T-helper 1 cell treated with Interleukin-12 subunit alpha and Interleukin-12 subunit beta and Interleukin-4 antibody, amounts not matched to agents 30 ng/mL and 1 ng/mL, for 36 hours (primary cell): Measurements from ENCODE around the gene GPR89B. TPM values are rescaled to one million over a fixed set of nuclear protein-coding genes. Genes with fewer than 3 reads are reported as not detected.
"Not testable (repeated sequence)": the region's sequence is repeated elsewhere in the genome, so short reads cannot be mapped to it uniquely, and the experiment has no call there.

Source experiments
- intact Hi-C: fragments of 100-400 bp; cut with micrococcal nuclease; formaldehyde crosslinking; loops from one replicate; pipeline ENCODE4 v1.15.1; 2024
- total RNA-seq: library from RNA; stranded (reverse); gene quantifications from 2 replicates; pipeline ENCODE4 v1.2.3, GENCODE V29; 2022

The GPR89B gene
- total RNA-seq: 23.6 and 25.6 TPM in 2 replicates

DNA sequence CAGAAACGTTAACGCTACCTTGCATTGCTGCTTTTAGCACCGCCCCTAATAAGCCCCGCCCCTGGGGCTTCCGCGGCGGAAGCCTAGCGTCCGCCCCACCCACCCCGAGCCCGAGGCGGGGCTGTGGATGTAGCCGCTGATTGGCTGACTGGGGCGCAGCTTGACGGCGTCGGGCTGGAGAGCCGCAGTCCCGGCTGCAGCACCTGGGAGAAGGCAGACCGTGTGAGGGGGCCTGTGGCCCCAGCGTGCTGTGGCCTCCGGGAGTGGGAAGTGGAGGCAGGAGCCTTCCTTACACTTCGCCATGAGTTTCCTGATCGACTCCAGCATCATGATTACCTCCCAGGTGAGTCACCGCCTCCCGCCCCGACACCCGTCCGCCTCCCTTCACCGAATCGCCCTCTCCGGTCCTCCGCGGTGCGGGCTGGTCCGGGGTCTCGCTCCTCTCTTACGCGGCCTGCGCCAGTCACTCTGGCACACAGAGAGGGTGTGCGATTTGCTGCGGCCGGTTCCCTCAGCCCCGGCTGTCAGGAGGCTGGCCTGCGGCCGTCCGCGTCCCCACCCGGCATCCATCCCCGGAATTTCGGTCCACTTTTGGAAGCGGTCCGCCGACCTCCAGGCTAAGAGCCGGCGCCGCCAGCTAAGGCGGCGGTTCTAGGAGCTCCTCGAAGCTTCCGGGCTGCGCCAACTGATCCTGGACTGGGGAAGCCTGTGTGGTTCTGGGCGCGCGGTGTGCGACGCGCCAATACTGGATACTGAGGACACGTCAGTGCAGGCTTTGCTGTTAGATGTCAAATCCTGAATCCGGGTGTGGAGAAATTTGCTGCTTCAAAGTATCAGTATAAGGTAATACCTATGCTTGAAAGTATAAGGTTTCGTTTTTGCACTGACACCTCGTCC, at the start of gene GPR89B:
Gene GPR89B, plus strand, starts transcription at position 185 of the 897 bp plus-strand sequence. Its CDS starts 117 bp downstream, at position 302.
- intact Hi-C loops: not testable (repeated sequence)

DNA sequence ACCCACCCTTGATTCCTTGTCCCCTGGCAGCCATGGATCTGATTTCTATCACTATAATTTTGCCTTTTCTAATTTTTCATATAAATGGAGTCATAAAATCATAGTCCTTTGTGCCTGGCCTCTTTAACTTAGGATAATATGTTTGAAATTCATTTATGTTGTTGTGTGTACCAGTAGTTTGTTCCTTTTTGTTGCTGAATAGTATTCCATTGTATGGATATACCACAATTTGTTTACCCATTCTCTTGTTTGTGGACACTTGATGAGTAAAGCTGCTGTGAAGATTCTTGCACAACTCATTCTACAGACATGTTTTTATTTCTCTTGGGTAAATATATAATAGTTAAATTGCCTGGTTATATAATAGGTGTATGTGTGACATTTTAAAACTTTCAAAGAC, 48.3 kb upstream of the GPR89B start:
- intact Hi-C loops: no loop called here

DNA sequence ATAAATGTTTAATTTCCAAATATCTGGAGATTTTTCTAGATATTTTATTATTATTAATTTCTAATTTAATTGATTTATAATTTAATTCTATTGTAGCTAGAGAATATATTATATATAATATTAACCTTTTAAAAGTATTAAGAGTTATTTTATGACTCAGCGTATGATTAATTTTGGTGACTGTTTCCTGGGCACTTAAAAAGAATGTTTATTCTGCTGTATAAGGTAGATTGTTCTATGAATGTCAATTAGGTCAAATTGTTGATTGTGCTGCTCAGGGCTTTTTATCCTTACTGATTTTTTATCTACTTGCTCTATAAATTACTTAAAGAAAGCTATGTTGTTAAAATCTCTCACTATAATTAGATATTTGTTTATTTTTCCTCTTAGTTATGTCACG, 45.7 kb upstream of the GPR89B start:
- intact Hi-C loops: no loop called here

DNA sequence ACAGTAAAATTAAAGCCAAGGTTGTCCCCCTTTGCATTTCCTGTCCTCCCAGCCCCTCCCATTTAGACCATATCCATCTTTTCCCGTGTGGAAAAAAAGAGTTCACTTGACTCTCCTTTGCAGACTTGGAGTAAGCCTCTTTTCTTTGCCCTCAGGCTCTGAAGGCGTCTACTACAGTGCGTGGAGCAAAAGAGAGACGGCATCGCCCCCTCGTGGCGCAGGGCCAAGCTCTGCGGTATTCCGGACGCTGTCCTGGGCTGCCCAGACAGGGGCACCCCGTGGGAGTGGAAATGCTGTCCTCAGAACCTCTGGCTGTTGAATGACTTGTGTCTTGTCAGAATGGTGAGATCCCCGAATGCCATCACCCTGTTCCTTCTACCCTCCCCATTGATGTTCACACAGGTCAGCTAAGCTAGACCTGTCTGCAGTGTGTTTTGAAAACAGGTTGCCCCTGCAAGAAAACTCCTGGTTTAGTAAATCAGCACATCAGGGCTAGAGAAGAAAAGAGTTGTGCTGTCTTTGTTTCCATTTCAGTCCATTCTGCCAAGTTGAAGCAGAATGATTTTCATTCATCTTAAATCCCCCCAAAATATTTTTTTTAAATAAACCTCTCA, 37.9 kb upstream of the GPR89B start:
- intact Hi-C loops: loop anchor here (1.0 to 5.0 kb wide), 3 partner anchors 168 to 263 kb away; no protein-coding TSS in a partner anchor

DNA sequence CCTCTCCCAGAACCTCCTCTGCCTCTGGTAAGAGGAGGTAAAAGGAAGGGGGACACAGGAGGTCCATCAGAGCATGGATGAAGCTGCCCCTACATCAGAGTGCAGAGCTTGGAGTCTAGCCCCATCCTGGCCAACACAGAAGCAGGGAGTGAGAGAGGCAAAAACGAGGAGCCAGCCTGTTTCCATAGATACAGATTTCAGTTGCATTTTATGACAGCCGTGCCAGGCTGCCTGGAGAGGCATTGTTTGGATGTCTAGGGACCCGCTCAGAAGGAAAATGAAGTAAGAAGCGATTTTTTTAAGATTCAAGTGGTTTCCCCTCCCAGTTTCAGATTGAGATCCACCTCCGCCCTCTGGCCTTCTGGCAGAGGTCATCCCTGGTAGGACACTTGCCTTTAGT, 37.1 kb upstream of the GPR89B start:
- intact Hi-C loops: loop anchor here (5.0 kb wide), 2 partner anchors 169 to 264 kb away; no protein-coding TSS in a partner anchor

DNA sequence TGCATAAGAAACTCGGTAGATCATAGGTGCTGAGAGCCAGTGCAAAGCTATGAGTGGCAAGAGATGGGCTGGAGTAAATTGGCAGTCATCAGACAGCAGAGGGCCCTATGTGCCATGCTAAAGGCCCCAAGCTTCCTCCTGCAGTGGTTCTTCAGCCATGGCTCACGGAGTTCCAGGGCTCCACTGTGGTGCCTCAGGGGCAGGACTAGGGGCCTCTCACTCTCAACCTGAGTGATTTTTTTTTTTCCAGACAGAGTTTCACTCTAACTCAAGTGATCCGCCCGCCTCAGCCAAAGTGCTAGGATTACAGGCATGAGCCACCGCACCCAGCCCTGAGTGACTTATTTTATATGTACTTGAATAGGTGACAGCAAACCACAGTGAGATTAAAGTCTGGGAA, 36.0 kb upstream of the GPR89B start:
- intact Hi-C loops: loop anchor here (1.0 to 5.0 kb wide), 6 partner anchors 170 to 619 kb away; no protein-coding TSS in a partner anchor

DNA sequence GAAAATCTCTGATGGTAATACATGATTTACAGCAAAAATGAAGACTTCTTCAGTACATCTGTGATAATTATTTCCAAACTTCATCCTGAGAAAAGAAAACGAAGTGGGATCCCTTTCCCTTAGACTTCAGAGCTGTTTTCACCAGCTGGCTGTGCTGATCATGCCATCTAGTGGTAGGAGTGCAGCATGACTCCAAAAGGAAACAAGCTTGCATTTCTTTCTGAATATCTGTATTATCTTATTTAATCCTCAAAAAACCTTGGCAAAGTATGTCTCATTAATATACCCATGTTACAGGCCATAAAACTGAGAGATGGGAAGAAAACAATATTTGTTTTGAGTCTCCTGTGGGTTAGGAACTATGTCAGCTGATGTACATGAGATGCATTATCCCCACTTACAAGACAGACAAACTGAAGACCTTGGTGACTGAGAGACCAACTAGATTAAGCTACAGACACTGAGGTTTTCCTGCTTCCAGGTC, 35.4 kb upstream of the GPR89B start:
- intact Hi-C loops: loop anchor here (1.0 to 5.0 kb wide), 6 partner anchors 170 to 619 kb away; no protein-coding TSS in a partner anchor

DNA sequence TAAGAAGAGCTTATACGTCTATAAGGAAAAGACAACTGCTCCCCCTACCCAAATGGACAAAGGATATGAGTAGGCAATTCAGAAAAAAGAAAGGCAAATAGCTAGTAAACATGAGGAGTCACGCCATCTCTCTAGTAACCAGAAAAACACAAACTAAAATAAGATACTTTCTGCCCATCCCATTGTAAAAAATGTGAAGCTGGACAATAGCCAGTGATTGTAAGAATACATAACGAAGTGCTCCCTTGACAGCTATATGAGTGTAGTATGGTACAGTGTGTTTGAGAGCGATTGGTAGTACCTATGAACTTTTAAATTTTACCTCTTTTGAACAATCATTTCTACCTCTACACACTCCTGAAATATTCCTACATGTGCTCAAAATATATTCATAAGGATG, 33.1 kb upstream of the GPR89B start:
- intact Hi-C loops: no loop called here

DNA sequence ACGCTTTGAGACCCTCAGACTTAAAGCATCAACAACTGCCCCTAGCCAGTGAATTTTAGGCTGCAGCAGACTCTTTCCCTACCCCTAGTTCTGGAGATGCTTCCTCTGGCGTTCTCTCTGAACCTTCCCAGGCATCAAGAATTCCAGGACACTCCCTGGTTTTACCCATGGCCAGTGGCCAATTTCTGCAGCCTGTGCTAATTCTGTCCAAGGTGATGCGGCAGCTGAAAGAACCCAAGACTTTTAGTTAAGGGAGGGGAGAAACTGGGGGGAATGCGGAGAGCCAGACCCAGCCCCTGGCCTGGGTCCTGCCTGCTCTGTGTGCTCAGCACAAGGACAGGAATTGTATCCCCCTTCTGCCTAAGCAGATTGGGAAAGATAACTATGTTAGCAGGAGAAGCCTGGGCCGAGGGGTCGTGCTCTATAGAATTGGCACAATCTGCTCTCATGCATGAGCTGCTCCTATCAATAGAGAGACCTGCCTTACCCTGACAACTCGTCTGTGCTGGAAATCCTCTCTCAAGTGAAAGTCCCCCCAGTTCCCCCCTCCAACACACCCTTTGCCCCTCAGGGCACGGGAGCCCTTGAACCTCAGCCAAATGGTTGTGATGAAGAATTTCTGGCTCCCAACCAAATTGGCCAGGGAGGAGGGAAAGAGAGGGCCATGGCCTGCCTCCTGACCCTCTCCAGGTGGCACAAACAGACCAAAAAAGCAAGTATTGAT, 31.0 kb upstream of the GPR89B start:
- intact Hi-C loops: no loop called here

DNA sequence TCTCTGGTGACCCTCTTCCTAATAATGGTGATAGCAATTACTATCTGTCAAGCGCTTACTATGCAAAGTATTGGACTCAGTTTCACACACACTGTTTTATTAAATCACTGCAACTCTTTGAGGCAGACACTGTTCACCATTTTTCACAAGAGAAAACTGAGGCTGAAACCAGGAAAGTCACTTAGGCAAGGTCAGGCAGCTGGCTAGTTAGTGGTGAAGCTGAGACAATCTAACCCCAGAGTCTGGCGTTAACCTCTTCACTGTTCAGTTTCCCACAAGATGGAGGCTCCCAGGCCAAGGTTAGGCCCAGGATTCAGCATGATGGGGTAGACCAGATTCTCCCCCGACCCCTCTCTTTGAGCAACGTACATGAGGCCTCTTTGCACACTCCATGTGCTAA, 30.4 kb upstream of the GPR89B start:
- intact Hi-C loops: no loop called here

DNA sequence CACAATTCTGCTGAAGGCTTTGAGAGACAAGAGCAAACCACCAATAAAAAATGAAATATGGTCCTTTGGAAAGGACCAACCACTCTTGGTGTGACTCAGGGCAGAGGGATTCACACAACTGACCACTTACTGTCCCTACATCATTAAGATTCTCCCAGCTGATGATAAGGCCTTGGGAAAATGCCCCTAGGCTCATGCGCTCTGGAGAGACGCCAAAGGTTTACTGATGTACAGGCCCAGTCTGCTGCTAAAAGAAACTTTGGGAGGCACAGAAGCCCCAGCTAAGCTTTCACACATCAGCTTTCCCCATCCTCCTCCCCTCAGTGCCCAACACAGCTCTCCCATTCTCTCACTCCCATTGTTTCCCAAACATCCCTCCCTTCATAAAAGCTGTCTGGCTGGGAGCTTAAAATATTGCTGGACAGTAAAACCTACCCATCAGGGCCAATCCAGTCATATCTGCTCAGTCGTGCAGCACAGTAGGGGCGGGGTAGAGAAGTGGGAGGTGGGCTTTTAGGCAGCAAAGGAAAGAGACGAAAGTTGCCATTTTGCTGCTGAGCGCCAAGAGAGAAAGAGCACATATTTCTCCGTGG, 25.9 kb upstream of the GPR89B start, which contains the start of gene GJA8:
Gene GJA8, plus strand, starts transcription at position 543 of the 593 bp plus-strand sequence. CDS start 5,161 bp downstream, outside the sequence.
- intact Hi-C loops: no loop called here

DNA sequence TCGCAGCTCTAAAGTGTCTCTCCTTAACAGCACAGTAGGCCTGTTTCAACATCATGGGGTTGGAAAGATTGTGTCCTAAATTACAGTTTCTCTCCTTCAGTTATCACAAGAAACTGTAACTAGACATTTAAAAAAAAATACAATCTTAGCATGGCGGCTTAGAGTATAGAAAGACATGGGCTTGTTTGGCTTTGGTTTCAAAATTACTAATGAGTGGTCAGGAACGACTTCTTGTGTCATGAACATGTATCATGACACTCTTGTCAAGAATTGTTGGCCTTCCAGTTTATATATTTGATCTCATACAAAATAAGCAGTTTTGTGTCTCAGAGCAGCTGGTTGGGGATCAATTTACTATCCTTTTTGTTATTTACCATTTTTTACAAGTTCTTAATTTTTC, 23.5 kb upstream of the GPR89B start:
- intact Hi-C loops: no loop called here

DNA sequence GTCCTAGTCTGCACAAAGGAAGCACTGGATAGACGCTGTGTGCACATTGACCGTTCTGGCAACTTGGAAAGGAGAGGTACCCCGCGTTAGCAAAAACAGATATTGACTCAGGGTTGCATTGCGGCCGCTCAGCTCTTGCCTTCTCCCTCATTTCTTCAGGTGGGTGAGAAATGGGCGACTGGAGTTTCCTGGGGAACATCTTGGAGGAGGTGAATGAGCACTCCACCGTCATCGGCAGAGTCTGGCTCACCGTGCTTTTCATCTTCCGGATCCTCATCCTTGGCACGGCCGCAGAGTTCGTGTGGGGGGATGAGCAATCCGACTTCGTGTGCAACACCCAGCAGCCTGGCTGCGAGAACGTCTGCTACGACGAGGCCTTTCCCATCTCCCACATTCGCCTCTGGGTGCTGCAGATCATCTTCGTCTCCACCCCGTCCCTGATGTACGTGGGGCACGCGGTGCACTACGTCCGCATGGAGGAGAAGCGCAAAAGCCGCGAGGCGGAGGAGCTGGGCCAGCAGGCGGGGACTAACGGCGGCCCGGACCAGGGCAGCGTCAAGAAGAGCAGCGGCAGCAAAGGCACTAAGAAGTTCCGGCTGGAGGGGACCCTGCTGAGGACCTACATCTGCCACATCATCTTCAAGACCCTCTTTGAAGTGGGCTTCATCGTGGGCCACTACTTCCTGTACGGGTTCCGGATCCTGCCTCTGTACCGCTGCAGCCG, 20.3 kb upstream of the GPR89B start:
- intact Hi-C loops: no loop called here

DNA sequence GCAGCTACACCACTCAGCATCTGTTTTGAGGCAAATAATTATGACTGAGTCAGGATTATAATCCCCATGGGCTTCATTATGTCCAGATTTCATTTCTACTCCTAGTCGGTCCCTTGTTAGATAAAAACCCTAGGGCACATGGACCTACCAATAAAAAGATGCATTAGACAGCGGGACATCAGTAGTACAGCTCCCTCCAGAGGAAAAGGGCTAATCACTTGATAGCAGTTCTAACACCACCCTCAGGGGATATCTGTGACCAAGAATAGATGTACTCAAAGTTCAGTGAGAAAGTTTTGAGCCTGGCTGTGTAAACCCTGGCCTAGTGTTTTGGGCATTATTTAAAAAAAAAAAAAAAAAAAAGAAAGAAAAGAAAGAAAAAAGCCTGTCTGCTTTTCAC, 15.7 kb upstream of the GPR89B start:
- intact Hi-C loops: no loop called here

DNA sequence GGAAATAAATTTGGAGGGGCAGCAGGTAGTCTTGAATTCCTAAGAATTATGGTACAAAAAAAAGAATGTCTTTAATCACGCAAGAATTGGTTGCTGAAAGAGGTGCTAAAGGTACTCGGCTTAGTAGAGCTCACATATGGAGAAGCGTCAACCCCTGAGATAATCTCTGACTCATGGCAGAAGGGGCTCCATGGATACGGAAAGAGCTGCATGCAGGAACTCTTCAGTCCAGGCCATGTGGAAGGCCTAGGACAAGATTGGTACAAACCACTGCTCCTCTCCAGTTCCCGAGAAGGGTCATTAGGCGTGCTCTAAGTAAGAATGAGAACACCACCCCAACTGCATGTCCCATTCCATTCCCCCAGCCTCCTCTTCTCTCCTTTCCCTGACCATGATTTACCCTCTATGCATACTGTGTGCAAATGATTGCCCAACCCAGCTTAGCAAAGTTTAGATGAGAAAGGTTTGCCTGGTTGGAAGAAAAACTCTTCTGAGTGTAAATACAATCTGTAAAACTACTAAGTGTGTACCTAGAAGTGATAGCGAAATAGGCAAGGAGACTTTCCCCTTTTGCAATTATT, 14.8 kb upstream of the GPR89B start:
- intact Hi-C loops: no loop called here

DNA sequence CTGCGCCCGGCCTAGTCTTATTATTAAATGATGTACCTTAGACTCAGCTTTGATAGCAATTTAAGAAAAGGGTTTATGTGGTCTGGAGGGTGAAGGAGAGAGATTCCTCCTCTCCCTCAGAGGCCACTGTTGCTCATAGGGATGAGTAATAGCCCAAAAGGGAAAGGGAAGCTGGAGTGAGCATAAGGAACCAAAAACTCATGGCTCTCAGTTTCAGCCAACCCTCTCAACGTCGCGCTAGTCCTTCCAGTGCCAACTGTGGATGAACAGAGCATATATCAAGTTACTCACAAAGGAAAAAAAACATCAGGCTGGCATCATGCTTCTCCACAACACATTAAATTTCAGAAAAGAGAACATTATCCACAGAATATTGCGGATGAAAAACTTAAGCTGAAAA, 8.3 kb upstream of the GPR89B start:
- intact Hi-C loops: no loop called here

DNA sequence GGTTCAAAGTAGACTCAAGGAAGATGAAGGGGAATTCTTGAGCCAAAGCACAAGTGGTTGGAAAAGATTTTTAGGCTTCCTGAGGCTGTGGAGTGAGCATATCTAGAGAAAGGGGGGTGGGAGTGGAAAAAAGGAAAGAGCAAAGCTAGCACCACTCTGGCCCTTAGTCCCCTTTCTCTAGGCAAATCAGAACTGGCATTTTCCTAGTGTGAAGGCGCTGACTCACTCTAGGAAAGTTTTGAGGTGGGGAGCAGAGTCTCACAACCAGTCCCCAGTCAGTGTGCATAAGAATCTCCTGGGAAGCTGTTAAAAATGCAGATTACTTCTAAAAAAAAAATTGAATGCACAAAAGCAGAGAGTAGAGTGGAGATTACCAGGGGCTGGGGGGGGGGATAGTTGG, 3.4 kb upstream of the GPR89B start:
- intact Hi-C loops: no loop called here

DNA sequence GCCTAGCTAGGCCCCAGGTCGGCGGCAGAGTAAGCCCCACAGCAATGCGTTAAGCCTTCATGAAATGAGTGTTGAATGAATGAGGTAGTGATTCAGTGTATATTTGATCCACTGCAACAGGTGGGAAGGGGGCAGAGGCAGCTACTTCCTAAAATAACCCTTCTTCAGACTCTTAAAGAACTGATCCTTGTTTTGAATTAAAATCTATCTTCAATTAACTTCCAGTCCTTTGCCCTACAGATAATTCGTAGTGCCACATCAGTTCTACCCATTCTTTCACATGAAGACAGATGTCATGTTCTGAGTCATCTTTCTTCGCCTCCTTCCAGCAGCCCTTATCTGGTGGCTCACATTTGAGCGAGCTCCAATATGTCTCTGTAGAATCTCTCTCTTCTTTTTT, 1.0 kb upstream of the GPR89B start:
- intact Hi-C loops: not testable (repeated sequence)

DNA sequence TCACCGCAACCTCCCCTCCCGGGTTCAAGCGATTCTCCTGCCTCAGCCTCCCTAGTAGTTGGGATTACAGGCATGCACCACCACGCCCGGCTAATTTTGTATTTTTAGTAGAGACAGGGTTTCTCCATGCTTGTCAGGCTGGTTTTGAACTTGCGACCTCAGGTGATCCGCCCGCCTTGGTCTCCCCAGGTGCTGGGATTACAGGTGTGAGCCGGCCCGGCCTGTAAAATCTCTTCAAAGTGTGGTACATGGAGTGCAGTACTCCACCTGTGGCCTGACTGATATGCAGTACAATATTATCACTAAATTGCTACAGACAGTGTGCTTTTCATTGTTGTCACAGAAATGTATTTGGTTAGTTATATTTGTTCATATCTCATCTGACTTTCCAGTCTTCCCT, 531 bp upstream of the GPR89B start:
- intact Hi-C loops: not testable (repeated sequence)

DNA sequence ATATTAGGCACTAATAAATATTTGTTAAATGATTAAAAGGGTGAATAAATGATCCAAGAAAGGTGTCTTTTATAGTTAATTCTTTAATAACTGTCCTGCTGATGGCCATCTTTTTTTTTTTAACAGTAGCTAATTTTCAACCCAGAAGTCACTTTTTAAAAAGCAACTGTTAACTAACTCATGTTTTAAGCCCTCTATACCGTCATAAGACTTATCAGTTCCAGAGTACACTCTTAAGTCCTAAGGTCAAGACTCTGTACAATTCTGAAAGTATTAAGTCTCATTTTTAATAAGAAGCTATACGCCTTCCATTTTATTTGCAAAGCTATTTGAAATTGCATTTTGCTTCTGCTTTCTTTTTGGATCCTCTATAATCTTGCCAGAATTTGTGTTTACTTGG, 2.9 kb downstream of the GPR89B start:
- intact Hi-C loops: not testable (repeated sequence)
